ENCODE measurements around the gene MAP2K7. TPM values are rescaled to one million over a fixed set of nuclear protein-coding genes. Genes with fewer than 3 reads are reported as not detected.

The MAP2K7 gene
- total and polyA plus RNA-seq, 7 donors: 12.5 to 27.8 (median 16.5) TPM

DNA sequence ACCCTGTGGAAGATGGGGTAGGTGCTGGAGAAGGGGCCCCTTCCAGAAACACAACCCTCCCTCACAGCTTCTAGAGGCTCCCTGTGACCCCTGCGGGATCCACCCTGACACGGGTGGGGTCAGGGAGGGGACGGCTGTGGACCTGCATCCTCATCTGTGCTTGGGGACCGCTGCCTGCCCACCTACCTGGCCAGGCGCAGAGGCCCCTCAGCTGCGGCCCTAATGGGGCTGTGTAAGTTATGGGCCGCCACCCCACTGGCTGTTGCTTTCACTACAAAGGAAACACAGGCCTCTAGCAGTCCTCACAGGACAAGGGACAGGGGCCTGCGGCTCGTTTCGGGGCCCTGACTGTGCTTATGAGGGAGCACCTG lies 29.2 kb downstream of the MAP2K7 start:
- Histone ChIP-seq H3K36me3 (peaks cover 50 to 71% (median 63%) of the 10 kb centered on the region in 4 donors), H3K27ac (peak overlapping the region in 3 of 4 donors; percentile 93 to 97 (median 94)), H3K4me1 (peaks cover 0 to 54% (median 43%) of the 10 kb centered on the region in 4 donors), H3K4me3 (no peak overlapping the region), H3K27me3 (no peaks in the 10 kb centered on the region), H3K9me3 (no peaks in the 10 kb centered on the region)
- no peak for TF ChIP-seq EP300 (IDR thresholded peaks at IDR 0.05)
- TF ChIP-seq POLR2A (IDR thresholded peaks at IDR 0.05): no peak
- TF ChIP-seq, protein P1, sequence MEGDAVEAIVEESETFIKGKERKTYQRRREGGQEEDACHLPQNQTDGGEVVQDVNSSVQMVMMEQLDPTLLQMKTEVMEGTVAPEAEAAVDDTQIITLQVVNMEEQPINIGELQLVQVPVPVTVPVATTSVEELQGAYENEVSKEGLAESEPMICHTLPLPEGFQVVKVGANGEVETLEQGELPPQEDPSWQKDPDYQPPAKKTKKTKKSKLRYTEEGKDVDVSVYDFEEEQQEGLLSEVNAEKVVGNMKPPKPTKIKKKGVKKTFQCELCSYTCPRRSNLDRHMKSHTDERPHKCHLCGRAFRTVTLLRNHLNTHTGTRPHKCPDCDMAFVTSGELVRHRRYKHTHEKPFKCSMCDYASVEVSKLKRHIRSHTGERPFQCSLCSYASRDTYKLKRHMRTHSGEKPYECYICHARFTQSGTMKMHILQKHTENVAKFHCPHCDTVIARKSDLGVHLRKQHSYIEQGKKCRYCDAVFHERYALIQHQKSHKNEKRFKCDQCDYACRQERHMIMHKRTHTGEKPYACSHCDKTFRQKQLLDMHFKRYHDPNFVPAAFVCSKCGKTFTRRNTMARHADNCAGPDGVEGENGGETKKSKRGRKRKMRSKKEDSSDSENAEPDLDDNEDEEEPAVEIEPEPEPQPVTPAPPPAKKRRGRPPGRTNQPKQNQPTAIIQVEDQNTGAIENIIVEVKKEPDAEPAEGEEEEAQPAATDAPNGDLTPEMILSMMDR (IDR thresholded peaks at IDR 0.05): no peak
- TF ChIP-seq POLR2AphosphoS5 (IDR thresholded peaks at IDR 0.05): no peak
- WGBS, 2 donors: 91 to 94% methylated on average over 10 of the region's 10 CpGs
- intact Hi-C loops (cut with DNase I): no loop called here
- DNase-seq: no peak

GRCh38 chr19:7933411-7933810 lies 29.7 kb downstream of the MAP2K7 start:
- Histone ChIP-seq H3K9me3 (no peaks in the 10 kb centered on the region), H3K4me1 (peaks cover 0 to 49% (median 38%) of the 10 kb centered on the region in 4 donors), H3K27me3 (no peaks in the 10 kb centered on the region), H3K36me3 (peaks cover 50 to 76% (median 65%) of the 10 kb centered on the region in 4 donors), H3K4me3 (no peak overlapping the region), H3K27ac (peak overlapping the region in 3 of 4 donors; percentile 93 to 97 (median 94))
- TF ChIP-seq POLR2AphosphoS5 (IDR thresholded peaks at IDR 0.05): no peak
- TF ChIP-seq, protein P1 (IDR thresholded peaks at IDR 0.05): peak in 2 of 4 experiments; percentile 10 to 21
- WGBS, 2 donors: 88 to 93% methylated on average over 14 of the region's 14 CpGs
- DNase-seq: no peak
- intact Hi-C loops (cut with DNase I): no loop called here

DNA sequence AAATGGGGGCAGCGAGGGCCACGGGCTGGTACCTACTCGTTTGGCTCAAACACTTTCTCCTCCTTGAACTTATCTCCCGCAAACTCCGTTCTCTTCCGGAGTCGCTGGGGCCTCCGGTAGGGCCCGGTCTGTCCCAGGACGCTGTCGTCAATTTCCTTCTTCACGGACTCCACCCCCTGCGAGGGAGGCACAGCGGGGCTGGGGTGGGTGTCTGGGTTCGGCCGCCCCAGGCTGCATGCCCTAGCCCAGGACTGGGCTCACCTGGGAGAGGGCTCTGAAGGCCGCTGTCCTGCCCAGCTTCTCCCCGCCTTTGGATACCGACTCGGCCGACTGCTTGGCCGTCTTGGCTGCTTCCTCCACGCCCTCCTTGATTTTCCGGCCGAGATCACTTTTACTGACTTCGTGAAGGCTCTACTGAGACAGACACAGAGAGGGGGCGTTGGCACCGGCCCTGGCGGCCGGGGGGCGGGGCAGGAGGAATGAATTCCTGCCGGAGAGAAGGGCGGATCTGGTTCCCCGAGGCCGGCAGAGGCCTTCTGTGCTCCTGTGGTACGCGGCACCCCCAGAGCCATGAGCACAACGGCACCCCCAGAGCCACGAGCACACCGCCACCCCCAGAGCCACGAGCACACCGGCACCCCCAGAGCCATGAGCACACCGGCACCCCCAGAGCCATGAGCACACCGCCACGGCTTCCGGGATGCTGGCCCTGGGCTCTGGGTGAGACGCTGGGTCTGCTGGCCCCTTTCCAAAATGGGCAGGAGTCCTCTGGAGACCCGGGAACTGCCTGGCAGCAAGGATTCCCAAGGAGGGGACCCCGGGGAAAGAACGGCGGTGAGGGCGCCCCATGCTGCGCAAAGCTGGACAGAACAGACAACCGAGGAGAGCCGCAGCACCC lies 30.4 kb downstream of the MAP2K7 start:
- no peaks in the 10 kb centered on the region for H3K27me3 ChIP-seq
- peak overlapping the region; percentile 4 to 97 (median 94) for H3K27ac ChIP-seq
- WGBS, 2 donors: 80 to 86% methylated on average over 55 of the region's 55 CpGs
- intact Hi-C loops (cut with DNase I): no loop called here
- no peaks in the 10 kb centered on the region for H3K9me3 ChIP-seq
- peak; percentile 63 for DNase-seq
- no peak overlapping the region for H3K4me3 ChIP-seq
- peaks cover 50 to 83% (median 65%) of the 10 kb centered on the region in 4 donors for H3K36me3 ChIP-seq
- no peak for TF ChIP-seq POLR2A (IDR thresholded peaks at IDR 0.05)
- TF ChIP-seq EP300 (IDR thresholded peaks at IDR 0.05): no peak
- TF ChIP-seq POLR2AphosphoS5 (IDR thresholded peaks at IDR 0.05): no peak
- TF ChIP-seq, protein P1 (IDR thresholded peaks at IDR 0.05): peak in 1 of 4 experiments; percentile 6
- H3K4me1 ChIP-seq: peaks cover 0 to 43% (median 36%) of the 10 kb centered on the region in 4 donors

- Histone ChIP-seq H3K4me3 (no peak overlapping the region), H3K27me3 (no peaks in the 10 kb centered on the region), H3K4me1 (peaks cover 0 to 36% (median 33%) of the 10 kb centered on the region in 4 donors), H3K9me3 (no peaks in the 10 kb centered on the region), H3K27ac (peak overlapping the region in 3 of 4 donors; percentile 40 to 97 (median 93)), H3K36me3 (peaks cover 50 to 90% (median 66%) of the 10 kb centered on the region in 4 donors)
- WGBS, 2 donors: 87 to 93% methylated on average over 21 of the region's 21 CpGs
- intact Hi-C loops (cut with DNase I): no loop called here
- TF ChIP-seq POLR2A (IDR thresholded peaks at IDR 0.05) (no peak), EP300 (IDR thresholded peaks at IDR 0.05) (no peak), POLR2AphosphoS5 (IDR thresholded peaks at IDR 0.05) (no peak)
- TF ChIP-seq, protein P1 (IDR thresholded peaks at IDR 0.05): no peak
- DNase-seq: no peak
Observed at GRCh38 chr19:7934766-7935165, 31.1 kb downstream of the MAP2K7 start.
